PFSK-1 (cell line): Measurements from ENCODE around the gene COA1.

Source experiments
- FOXP2 ChIP-seq: optimal IDR thresholded peaks from 2 replicates; pipeline ENCODE3; 2011; ENCODE audit warnings: borderline replicate concordance, control low read depth, inconsistent platforms; ENCODE audit not compliant: insufficient read depth; ENCODE audit errors: extremely low read length, extremely low read depth
- POLR2AphosphoS5 ChIP-seq: IDR thresholded peaks from 2 replicates; pipeline ENCODE4 v1.6.1; 2012; ENCODE audit warnings: low read depth, mild to moderate bottlenecking, control low read depth, low read length, moderate library complexity
- TAF1 ChIP-seq: IDR thresholded peaks from 2 replicates; pipeline ENCODE4 v1.6.1; 2012; ENCODE audit warnings: low read length, control low read depth, borderline replicate concordance; ENCODE audit not compliant: insufficient read depth
- TF ChIP-seq, protein P1 (sequence below), 2 experiments: IDR thresholded peaks; 2 replicates each; pipeline versions ENCODE4 v1.6.1 to v1.8.0; 2011 to 2012; ENCODE audit warnings: low read depth in 2 of 2, low read length in 2 of 2, control low read depth in 1 of 2, inconsistent platforms in 1 of 2, mild to moderate bottlenecking in 1 of 2, moderate library complexity in 1 of 2; ENCODE audit not compliant: insufficient read depth in 1 of 2

DNA sequence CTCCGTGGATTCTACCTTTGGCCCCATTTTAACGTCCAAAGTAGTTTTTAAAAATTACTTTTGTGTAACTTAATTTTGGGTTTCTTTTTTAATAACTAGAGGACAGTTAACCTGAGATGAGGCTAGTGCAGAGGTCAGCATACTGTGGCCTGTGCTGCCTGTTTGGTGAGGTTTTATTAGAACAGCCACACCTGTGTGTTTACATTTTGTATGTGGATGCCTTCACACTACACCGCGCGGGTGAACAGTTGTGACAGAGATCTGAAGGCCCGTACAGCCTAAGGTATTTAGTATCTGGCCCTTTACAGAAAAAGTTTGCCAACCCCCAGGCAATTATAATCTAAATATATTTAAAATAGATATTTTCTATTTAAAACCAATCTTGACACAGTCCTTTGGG lies 99.5 kb downstream of the COA1 start:
- TF ChIP-seq POLR2AphosphoS5 (no peak), TAF1 (no peak), FOXP2 (no peak)
- TF ChIP-seq, protein P1, sequence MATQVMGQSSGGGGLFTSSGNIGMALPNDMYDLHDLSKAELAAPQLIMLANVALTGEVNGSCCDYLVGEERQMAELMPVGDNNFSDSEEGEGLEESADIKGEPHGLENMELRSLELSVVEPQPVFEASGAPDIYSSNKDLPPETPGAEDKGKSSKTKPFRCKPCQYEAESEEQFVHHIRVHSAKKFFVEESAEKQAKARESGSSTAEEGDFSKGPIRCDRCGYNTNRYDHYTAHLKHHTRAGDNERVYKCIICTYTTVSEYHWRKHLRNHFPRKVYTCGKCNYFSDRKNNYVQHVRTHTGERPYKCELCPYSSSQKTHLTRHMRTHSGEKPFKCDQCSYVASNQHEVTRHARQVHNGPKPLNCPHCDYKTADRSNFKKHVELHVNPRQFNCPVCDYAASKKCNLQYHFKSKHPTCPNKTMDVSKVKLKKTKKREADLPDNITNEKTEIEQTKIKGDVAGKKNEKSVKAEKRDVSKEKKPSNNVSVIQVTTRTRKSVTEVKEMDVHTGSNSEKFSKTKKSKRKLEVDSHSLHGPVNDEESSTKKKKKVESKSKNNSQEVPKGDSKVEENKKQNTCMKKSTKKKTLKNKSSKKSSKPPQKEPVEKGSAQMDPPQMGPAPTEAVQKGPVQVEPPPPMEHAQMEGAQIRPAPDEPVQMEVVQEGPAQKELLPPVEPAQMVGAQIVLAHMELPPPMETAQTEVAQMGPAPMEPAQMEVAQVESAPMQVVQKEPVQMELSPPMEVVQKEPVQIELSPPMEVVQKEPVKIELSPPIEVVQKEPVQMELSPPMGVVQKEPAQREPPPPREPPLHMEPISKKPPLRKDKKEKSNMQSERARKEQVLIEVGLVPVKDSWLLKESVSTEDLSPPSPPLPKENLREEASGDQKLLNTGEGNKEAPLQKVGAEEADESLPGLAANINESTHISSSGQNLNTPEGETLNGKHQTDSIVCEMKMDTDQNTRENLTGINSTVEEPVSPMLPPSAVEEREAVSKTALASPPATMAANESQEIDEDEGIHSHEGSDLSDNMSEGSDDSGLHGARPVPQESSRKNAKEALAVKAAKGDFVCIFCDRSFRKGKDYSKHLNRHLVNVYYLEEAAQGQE (IDR thresholded peaks at IDR 0.05; ENCODE audit: insufficient read depth in 1 of 2, low read depth in 2 of 2, low read length in 2 of 2), result no peak
